COLO668 (cell line): ENCODE results near the gene GRK1.
"Not testable (repeated sequence)": the region's sequence is repeated elsewhere in the genome, so short reads cannot be mapped to it uniquely, and the experiment has no call there.

ENCODE experiments used
- DNase-seq: peaks from one replicate; lab custom pipeline; 2025; ENCODE audit not compliant: unreplicated experiment; lab: John Stamatoyannopoulos, UW

Gene GRK1

DNA sequence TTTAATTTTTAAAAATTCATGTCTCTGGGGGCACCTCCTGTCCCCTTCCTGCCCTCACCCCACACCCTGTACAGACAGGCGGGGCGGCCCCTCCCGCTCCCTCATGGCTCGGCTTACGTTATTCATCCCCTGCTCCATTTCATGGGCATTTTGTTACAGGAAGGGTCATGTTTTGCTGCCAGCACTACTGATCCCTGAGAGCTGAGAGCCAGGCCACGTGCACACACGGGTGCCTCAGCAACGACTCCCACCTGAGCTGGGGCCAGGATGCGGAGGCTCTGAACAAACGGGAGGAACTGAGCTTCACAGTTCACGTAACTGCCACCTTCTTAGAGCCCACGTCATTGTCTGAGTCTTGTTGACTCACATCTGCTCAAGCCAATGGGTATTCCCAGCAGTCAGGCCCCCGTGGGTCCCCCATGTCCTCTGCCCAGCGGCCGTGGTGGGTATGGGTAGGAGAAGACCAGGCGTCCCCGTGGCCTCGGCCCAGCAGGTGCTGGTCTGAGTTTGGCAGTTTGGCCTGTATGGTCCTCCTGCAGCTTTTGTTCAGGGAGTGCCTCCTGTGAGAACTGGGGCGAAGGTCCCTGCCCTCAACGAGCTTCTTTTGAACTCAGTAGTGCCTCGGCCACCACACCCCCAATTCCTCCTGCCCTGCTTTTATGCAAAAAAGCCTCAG lies 75.6 kb downstream of the GRK1 start:
- DNase-seq: peak; percentile 63

DNA sequence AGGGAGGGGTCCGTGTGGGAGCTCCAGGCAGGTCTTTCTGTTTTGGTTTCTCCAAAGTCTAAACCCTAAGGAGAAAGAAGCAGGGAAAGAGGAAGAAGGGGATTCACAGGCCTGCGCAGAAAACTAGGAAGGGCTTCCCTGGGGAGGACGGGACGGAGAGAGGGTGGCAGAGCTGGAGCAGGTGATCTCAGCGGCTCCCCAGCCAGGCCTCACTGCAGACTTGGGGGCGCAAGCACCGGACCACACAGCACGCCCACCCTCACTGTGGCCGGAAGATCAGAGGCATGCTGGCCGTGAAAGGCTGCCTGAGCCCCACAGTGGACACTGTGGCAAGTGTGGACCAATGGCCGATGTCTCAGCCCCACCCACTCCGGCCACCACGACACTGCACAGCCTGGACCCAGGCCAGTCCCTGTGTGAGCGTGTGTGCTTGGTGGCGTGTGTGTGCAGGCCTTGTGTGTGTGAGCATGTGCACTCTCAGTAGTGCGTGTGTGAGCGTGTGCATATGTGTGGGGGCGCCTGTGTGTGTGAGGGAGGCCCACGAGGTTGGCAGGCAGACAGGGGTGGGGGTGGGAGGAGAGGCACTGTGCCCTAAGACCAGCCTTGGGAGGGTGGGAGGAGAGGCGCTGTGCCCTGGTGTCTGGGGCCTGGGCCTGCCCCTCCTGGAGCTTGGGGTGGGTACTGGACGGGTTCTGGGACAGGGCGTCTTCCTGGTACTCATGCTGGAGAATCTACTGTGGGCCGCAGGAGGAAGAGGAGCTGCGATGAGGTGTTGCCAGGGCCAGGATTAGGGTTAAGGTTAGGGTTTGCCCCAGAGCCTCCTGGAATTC lies 76.6 kb downstream of the GRK1 start:
- DNase-seq: no peak

DNA sequence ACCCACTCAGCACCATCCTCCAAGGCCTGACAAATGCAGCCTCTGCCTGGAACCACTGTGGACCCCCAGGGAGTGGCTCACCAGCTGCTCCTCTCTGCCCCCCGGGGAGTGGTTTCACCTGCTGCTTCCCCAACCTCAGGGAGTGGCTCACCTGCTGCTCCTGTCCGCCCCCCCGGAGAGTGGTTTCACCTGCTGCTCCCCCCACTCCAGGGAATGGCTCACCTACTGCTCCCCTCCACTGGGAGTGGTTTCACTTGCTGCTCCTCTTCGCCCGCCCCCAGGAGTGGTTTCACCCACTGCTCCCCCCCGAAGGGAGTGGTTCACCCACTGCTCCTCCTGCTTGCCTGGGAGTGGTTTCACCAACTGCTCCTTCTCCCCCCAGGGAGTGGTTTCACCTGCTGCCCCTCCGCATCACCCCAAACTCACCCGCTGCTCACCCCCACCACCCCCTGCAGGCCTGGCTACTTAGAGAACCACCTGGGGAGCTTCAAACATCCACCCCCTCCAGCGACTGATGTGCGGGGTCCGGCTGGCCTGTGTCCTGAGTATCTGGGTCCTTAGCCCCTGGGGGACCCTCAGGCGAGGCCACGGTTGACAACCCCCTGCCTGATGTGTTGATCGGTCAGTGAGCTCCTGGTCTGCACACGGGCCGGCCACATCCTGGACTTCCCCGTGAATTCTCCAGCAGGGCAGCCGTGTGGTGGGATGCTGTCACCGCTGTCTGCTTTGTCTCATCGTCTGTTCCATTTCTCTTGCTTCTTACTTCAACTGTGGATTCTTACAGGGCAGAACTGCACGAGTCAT lies 77.4 kb downstream of the GRK1 start:
- peak; percentile 92 for DNase-seq

DNA sequence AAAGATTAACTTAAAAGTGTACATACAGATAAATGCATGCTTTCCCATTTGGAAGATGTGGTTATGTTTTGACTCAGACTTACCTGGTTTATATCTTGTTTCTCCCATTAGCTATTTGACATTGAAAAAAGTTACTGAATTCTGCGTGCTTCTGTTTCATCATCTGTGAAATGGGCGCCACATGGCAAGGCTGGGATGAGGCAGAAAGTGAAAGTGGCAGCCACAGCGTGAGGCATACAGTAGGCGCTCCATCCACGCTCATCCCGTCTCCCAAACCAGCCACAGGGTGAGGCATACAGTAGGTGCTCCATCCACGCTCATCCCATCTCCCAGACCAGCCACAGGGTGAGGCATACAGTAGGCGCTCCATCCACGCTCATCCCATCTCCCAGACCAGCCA lies 78.0 kb downstream of the GRK1 start:
- no peak for DNase-seq

DNA sequence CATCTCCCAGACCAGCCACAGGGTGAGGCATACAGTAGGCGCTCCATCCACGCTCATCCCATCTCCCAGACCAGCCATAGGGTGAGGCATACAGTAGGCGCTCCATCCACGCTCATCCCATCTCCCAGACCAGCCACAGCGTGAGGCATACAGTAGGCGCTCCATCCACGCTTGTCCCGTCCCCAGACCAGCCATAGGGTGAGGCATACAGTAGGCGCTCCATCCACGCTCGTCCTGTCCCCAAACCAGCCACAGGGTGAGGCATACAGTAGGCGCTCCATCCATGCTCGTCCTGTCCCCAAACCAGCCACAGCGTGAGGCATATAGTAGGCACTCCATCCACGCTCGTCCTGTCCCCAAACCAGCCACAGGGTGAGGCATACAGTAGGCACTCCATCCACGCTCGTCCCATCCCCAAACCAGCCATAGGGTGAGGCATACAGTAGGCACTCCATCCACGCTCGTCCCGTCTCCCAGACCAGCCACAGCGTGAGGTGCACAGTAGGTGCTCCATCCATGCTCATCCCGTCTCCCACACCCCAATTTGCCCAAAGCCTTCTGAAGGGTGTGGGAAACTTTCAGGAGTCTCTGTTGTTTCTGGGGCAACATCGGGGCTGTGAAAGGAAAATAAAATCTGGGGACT lies 78.6 kb downstream of the GRK1 start:
- not testable (repeated sequence) for DNase-seq

DNA sequence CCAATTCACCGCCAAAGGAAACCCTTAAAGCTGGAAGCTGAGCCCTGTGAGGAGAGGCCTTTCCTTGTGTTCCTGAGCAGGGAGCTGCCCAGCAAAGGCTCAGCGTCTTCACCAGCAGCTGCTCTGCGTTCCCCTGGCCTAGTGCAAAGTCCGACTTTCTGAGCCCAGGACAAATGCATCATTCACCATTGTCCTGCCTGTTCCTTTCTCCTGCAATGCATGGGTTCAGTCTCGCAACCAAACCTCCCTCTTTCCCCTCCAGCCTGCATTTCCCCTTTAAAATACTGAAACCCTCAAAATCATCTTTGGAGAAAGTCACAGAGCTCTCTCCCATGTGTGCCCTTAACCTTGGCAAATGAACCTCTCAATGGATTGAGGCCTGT lies 79.1 kb downstream of the GRK1 start:
- DNase-seq: peak; percentile 67

DNA sequence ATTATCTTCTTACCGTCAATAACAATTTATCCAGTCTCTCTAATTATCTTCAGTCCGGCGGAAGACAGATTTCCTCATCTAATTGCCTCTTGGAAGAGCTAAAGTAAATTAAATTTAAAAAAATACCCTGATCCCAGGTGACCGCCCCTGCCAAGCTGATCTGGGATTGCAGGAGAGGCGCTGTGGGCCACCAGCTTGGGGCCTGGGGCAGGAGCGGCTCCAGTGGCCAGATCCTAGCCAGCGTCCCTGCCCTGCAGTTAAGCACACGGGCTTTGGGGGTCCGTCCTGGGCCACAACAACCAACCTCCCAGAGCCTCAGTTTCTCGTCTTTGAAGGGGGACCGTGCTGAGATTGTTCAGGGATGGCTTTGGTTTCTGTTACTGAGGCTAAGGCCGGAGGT lies 79.7 kb downstream of the GRK1 start:
- no peak for DNase-seq

DNA sequence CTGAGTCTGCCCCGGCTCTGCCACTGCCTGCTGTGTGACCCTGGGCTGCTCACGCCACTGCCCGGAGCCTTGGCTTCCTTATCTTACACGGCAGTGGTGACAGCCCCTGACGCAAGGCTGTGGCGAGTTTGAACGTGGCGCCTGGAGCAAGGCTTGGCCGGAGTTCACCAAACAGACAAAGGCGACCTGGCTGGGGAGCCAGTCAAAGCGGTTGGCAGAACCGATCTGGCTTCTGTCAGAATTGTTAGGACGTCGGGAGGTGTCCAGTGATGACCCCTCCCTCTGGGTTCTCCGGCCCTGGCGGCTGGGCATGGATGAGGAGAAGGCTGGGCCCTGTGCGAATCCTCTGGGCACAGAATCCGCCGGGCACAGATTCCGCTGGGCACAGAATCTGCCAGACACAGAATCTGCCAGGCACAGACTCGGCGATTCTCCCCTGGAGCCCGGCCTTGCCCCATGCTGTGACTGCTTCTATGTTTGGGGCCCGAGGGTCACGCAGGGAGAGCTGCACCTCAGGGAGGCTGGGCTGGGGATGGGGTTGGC lies 80.3 kb downstream of the GRK1 start:
- DNase-seq: no peak

DNA sequence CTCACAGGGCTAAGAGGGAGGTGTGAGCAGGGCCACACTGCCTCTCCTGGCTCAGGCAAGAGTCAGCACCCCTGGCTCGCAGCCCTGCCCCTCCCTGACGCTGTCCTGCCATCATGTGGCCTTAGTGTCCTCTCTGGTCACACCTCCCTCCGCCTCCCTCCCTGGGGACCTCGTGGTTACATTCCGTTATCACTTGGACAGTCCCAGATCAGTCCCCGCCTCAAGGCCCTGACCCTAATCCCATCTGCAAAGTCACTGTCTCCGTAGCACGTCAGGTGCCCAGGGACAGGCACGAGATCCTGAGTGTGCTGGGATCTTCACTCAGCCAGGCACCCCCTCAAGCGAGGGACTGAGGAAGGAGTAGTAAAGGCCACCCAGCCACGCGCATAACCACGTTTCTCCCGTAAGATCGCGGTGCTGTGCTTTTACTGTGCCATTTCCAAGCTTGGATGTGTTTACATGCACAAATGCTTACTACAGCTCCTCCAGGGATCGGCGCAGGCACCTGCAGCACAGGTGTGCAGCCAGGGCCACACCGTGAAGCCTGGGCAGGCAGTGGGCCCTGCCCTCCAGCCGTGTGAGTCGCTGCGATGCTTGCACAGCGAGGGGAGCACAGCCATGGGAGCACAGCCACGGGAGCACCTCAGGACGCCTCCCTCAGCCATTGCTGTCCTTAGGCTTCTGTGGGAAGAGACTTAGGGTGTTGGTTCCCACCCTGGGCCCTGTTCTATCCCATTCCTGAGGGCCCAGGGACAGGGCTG lies 81.3 kb downstream of the GRK1 start:
- no peak for DNase-seq

DNA sequence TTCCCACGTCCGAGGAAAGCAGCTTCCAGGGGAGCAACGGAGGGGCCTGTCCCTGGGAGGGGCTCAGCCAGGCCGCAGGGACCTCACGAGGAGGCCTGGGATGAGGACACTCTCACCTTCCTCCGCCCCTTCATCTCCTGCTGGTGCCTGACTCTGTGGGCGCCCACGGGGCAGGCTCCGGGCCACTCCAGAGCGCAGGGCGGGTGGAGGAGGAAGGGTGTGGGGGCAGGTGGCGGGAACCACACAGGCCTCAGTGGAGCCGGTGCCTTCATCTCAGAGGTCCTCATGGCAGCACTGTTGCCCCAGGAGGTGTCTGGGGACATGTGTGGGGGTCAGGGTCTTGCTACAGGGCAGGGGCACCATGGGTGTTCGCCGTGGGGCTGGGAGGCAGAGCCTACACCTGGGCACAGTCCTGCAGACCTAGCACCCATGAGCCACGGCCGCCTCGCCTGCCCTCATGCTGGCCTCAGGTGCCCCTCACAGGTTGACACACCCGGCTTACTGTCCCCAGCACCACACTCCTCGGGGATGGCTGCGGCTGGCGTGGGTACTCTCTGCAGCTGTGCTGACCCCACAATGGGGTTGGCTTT lies 81.9 kb downstream of the GRK1 start:
- DNase-seq: no peak

DNA sequence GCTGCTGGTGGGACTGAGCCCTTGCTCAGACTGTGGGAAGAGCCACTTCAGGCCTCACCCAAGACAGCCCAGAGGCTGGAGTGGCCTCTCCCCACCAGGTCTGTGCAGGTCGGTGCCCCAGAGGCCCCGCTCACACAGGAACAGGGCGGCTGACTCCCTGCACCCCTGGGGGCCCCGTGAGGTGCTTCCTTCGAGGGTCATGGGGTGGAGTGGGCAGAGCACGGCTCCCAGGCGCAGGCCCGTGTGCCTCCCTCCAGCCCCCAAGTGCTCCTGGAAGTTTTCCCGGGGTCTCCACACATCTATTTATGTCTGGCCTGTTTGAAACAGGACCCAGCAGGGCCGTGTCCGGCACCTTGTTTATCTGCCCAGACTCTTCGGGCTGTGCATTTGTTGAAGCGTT lies 82.5 kb downstream of the GRK1 start:
- DNase-seq: no peak

DNA sequence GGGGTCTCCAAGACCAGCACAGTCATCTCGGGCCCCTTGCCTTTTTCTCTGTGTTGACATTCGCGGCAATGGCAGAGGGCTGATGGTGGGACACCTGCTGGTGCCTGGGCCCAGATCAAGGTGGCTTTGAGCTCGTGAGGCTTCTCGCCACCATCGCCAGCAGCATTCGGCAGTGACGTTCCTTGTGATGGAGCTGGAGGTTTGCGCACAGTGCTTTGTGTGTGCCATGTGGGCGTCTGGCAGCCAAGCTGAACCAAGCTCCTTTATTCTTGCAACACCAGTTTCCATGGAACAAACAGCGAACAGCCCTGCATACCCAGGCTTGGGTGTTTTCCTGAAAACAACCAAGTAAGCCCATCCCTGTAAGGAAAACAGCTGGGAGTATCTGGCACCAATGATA lies 82.9 kb downstream of the GRK1 start:
- DNase-seq: no peak

DNA sequence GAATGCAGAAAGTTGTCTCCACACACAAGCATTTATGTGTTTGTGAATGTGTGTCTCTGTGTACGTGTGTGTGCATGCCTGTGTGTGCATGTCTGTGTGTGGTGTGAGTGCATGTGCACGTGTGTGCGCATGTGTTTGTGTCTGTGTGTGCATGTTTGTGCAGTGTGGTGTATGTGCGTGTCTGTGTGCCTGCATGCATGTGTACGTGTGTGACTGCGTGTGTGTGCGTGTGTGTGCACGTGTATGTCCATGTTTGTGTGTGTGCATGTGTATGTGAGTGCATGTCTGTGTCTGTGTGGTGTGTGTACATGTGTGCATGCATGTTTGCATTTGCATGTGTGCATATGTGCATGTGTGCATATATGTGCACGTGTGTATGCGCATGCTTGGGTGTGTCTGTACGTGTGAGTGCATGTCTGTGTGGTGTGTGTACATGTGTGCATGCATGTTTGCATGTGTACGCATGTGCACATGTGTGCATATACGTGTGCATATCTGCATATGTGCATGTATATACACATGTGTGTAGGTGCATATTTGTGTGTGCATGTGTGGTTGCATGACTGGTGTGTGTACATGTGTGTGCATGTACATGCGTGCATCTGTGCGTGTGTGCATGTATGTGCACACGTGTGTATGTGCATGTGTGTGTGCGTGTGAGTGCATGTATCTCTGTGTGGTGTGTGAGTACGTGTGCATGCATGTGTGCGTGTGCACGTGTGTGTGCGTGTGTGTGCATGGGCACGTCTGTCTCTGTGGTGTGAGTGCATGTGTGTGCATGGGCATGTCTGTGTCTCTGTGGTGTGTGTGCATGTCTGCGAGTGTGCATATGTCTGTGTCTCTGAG lies 83.8 kb downstream of the GRK1 start:
- no peak for DNase-seq

DNA sequence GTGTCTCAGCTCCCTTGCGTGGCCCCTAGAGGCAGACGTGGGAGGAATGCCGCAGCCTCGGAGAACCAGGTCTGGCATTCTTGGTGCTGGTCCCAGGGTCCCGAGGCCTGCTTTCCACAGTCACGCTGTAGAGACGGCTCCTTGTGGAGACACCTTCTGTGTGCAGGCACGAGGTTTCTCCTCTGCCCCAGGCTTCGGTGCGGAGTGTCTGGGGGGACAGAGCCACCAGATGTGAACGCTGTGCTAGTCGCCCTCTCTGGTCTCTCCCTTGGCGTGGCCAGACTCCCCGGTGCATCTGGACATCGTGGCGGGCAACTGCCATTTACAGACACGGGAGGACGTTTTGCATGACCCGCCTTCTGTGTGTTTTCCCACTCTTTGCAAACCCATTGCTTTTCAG lies 84.5 kb downstream of the GRK1 start:
- no peak for DNase-seq

DNA sequence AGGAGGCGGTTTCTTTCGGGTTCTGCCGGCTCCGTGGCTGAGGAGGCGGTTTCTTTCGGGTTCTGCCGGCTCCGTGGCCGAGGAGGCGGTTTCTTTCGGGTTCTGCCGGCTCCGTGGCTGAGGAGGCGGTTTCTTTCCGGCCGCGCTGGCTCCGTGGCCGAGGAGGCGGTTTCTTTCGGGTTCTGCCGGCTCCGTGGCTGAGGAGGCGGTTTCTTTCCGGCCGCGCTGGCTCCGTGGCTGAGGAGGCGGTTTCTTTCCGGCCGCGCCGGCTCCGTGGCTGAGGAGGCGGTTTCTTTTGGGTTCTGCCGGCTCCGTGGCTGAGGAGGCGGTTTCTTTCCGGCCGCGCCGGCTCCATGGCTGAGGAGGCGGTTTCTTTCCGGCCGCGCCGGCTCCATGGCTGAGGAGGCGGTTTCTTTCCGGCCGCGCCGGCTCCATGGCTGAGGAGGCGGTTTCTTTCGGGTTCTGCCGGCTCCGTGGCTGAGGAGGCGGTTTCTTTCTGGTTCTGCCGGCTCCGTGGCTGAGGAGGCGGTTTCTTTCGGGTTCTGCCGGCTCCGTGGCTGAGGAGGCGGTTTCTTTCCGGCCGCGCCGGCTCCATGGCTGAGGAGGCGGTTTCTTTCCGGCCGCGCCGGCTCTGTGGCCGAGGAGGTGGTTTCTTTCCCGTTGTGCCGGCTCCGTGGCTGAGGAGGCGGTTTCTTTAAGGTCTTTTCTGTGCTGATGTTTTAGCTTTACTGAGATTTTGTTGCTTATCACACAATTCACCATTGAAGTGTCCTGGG lies 85.4 kb downstream of the GRK1 start:
- DNase-seq: not testable (repeated sequence)

DNA sequence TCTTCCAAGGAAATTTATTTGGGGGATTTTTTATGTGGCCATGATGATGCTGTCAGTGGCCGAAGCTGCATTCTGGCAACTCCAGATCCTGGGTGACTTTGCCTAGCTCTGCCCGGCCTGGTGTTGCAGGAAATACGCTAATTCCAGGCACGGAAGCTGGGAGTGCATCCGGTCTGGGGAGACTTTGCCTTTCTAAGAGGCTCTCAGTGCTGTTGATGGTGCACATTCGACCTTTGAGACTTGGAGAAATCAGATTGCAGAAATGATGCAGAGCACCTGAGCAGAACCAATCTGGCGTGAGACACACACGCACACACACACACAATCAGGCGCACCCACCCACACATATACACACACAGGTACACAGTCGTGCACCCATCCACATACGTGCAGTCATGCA lies 86.2 kb downstream of the GRK1 start:
- no peak for DNase-seq

DNA sequence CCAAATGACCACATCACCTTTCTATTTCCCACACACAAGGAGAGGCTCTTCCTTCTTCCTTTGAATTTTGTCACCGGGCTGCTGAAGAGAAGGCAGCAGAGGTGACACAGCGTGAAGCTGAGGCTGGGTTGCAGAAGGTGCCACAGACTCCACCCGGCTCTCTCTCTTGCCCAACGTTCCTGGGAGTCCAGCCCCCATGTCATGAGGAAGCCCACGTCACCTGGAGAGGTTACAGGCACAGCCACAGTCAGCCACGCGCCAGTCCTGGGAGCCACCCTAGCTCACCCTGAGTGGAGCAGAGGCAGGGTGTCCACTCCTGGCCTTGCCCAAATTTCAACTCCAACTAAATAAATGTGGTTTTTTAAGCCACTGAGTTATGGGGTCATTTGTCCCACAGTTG lies 87.2 kb downstream of the GRK1 start:
- no peak for DNase-seq

DNA sequence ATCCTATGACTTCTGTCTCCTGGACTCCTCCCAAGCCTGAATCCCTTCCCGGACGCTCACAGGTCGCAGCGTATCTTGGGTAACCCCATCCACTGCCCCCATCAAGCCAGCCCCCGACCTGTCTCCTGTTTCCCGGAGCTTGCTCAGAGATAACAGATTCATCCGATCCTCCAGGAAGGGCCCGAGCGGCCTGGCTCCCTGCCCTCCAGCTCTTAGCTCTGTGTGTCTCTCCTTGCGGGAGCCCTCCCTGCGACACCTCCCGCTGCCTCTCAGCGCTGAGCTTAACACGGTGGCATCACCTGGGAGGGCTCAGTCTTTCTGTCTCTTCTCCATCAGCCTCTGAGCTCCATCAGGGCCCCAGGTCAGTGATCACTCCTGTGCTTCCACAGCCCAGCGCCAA lies 87.7 kb downstream of the GRK1 start:
- no peak for DNase-seq
